Adrenal gland (tissue), 12 donors: ENCODE results near the gene ETFBKMT. TPM values are rescaled to one million over a fixed set of nuclear protein-coding genes. Genes with fewer than 3 reads are reported as not detected.
"Not testable (repeated sequence)": the region's sequence is repeated elsewhere in the genome, so short reads cannot be mapped to it uniquely, and the experiment has no call there.

ENCODE experiments used
- DNase-seq, 7 donors: peaks; one replicate each; pipeline ENCODE4 v3.0.0-alpha.2; 2019 to 2020
- H3K27ac ChIP-seq, 5 donors: fragments of 200-600 bp; sonication (generic) in 4 of 5; 1 replicate in 3 of 5; 2 replicates in 2 of 5; pipeline versions ENCODE4 v1.5.1 to v1.8.0; 2016 to 2020; ENCODE audit warnings: mild to moderate bottlenecking in 1 of 5
- H3K27me3 ChIP-seq: fragments of 200-600 bp; 2 replicates; pipeline ENCODE4 v1.8.0; 2021
- H3K36me3 ChIP-seq, 2 donors: fragments of 200-600 bp; replicated peaks in 1 of 2; 1 replicate in 1 of 2; 2 replicates in 1 of 2; pipeline versions ENCODE4 v1.5.1 to v1.8.0; 2018 to 2022
- H3K4me1 ChIP-seq, 2 donors: fragments of 200-600 bp; replicated peaks in 1 of 2; 1 replicate in 1 of 2; 2 replicates in 1 of 2; pipeline versions ENCODE4 v1.5.1 to v1.8.0; 2018 to 2021
- H3K4me3 ChIP-seq, 4 donors: fragments of 200-600 bp; sonication (generic) in 3 of 4; one replicate each; pipeline ENCODE4 v1.5.1; 2016 to 2018
- H3K9me3 ChIP-seq, 3 donors: fragments of 200-600 bp; sonication (generic) in 1 of 3; replicated peaks in 1 of 3; 1 replicate in 2 of 3; 2 replicates in 1 of 3; pipeline versions ENCODE4 v1.5.1 to v1.8.0; 2016 to 2021
- CTCF ChIP-seq, 6 experiments: fragments of 450-650 bp in 4 of 6; fragments of 200-600 bp in 2 of 6; sonication (generic) in 1 of 6; IDR thresholded peaks; 1 replicate in 5 of 6; 2 replicates in 1 of 6; pipeline versions ENCODE4 v1.5.1 to v1.8.0; 2016 to 2021; ENCODE audit warnings: antibody characterized with exemption in 6 of 6, mild to moderate bottlenecking in 2 of 6, moderate library complexity in 1 of 6
- POLR2A ChIP-seq, 2 donors: fragments of 450-650 bp; IDR thresholded peaks; one replicate each; pipeline ENCODE4 v1.6.1; 2017; ENCODE audit warnings: antibody characterized with exemption in 2 of 2, mild to moderate bottlenecking in 2 of 2, moderate library complexity in 1 of 2
- WGBS, 4 donors: extraction: QIAGEN DNeasy Blood & Tissue Kit in 2 of 4; methylation state at CpG; one replicate each; pipeline versions ENCODE4 v1.1.5 to v1.1.7; 2013 to 2017; 5-methylcytosine and 5-hydroxymethylcytosine counted together
- intact Hi-C, 2 donors: fragments of 100-400 bp; cut with DNase I; formaldehyde crosslinking; loops; one replicate each; pipeline versions ENCODE4 v1.14.1 to v1.15.0; 2022 to 2023
- polyA plus RNA-seq, 3 donors: library from polyadenylated mRNA; stranded (reverse); fragments of 200-250 nt in 2 of 3; fragments of 350-450 nt in 1 of 3; fragmentation: Illumina TruSeq in 1 of 3; extraction: RNeasy Lipid Tissue Mini Kit (QIAGEN cat#74804) in 1 of 3; gene quantifications; one replicate each; pipeline ENCODE4 v1.2.3, GENCODE V29; 2013 to 2014
- total RNA-seq, 9 donors: library from RNA; depleted of rRNA in 4 of 9; stranded (reverse); fragments of >200 nt in 4 of 9; fragments of 120-200 nt in 1 of 9; fragmentation: NEBNext Ultra II Directional in 1 of 9; extraction: Animal tissue kit (Norgen Biotek cat#: 25700) in 1 of 9; gene quantifications; one replicate each; pipeline versions ENCODE4 v1.1.0 to v1.2.4, GENCODE V29; 2013 to 2023
- donor health status: healthy with polysubstance abuse.
- donor health status: Bipolar disorder and iron deficiency.
- donor health status: DM: yes; HTN: yes; CAD: no.
- donor health status: DM: no; HTN: no; CAD: no.
- donor health status: DM: no; HTN: no; CAD: no.
- donor health status: DM: yes; HTN: yes; CAD: no.

The ETFBKMT gene
- total and polyA plus RNA-seq, 12 donors = 2.0 to 11.1 (median 7.3) TPM

GRCh38 chr12:31669020-31669419 lies 9.5 kb downstream of the ETFBKMT start:
- no peak for DNase-seq
- Histone ChIP-seq H3K4me3 (no peak overlapping the region), H3K27ac (no peak overlapping the region), H3K4me1 (peaks cover 0 to 8% of the 10 kb centered on the region in 2 donors), H3K36me3 (no peaks in the 10 kb centered on the region), H3K27me3 (no peaks in the 10 kb centered on the region), H3K9me3 (no peaks in the 10 kb centered on the region)
- intact Hi-C loops = no loop called here
- no peak for TF ChIP-seq POLR2A (IDR thresholded peaks at IDR 0.05)
- no peak for TF ChIP-seq CTCF (IDR thresholded peaks at IDR 0.05)

- H3K36me3 ChIP-seq, intact Hi-C loops: not testable (repeated sequence)
These were observed 10.1 kb downstream of the ETFBKMT start for GRCh38 chr12:31669582-31669981.

GRCh38 chr12:31672521-31672920 lies 13.0 kb downstream of the ETFBKMT start:
- intact Hi-C loops = no loop called here
- Histone ChIP-seq H3K27me3 (no peaks in the 10 kb centered on the region), H3K27ac (no peak overlapping the region), H3K4me1 (peaks cover 0 to 6% of the 10 kb centered on the region in 2 donors), H3K4me3 (no peak overlapping the region), H3K36me3 (no peaks in the 10 kb centered on the region), H3K9me3 (no peaks in the 10 kb centered on the region)
- no peak for TF ChIP-seq CTCF (IDR thresholded peaks at IDR 0.05)
- no peak for TF ChIP-seq POLR2A (IDR thresholded peaks at IDR 0.05)
- no peak for DNase-seq
- 79 to 97% (median 96%) methylated on average over 4 of the region's 4 CpGs for WGBS, 4 donors

More at GRCh38 chr12:31669582-31669981, 10.1 kb downstream of the ETFBKMT start:
- not testable (repeated sequence) for DNase-seq, H3K27me3 ChIP-seq, H3K9me3 ChIP-seq, H3K27ac ChIP-seq, H3K4me3 ChIP-seq, H3K4me1 ChIP-seq
- WGBS, 4 donors = 94 to 100% (median 99%) methylated on average over 2 of the region's 2 CpGs

- 58 to 69% (median 65%) methylated on average over 10 of the region's 10 CpGs for WGBS, 4 donors
- TF ChIP-seq CTCF (IDR thresholded peaks at IDR 0.05) (peak; percentile 26 to 87 (median 72)), POLR2A (IDR thresholded peaks at IDR 0.05) (no peak)
- no peaks in the 10 kb centered on the region for H3K4me1 ChIP-seq
- intact Hi-C loops = loop anchor here in 1 of 2 donors (10.0 kb wide), 2 partner anchors 92 to 282 kb away; no protein-coding TSS in a partner anchor
- no peaks in the 10 kb centered on the region for H3K27me3 ChIP-seq
- H3K9me3 ChIP-seq = peaks cover 0 to 11% (median 0%) of the 10 kb centered on the region in 3 donors
- H3K4me3 ChIP-seq = no peak overlapping the region
- H3K36me3 ChIP-seq = no peaks in the 10 kb centered on the region
- no peak overlapping the region for H3K27ac ChIP-seq
- DNase-seq = peak; percentile 59 to 81 (median 71)
These were observed 22.9 kb downstream of the ETFBKMT start for GRCh38 chr12:31682136-31682962.
